ENCODE measurements around the gene APBA2.

The APBA2 gene

DNA sequence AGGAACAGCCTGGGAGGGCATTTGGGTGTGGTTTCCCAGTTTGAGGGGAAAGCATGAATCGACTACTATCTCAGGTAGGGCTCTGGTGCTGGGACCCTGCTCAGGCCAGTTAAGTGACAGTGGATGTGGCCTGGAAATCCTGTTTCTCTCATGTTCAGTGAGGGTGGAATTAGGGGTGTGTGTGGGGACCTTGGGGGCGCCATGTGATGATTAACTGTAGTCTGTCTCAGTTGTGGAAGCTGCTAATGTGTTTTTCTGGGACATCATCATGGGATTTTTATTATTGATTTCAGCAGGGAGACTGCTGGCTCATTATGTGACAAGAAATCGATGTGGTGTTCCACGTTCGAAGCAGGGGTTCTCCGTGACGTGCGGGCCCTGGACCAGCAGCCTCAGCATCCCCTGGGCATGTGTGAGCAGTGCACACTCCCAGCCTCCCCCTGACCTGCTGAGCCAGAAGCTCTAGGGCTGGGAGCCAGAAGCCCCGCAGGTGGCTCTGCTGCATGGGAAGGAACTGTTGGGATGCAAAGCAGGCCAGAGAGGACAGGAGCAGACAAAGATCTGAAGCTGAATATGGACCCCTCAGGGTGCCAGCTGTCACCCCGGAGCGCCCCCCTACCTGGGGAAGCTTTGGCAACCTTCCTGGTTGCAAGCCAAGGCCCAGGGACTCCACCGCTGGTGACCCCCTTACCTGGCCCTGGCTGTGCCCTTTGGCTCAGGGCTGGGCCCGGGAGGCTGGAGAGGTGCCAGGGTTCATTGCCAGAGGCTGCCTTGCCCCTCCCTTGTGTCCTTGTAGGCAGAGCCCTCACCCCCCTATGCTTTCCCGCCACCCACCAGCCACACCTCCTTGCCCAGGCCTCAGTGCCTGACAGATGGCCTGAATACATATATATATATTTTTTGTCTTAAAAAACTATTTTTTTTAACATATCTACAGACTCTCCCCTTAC is 149.8 kb downstream of the APBA2 start:
- H3K4me3 ChIP-seq (ENCODE audit: low read depth, low read length) = no peak overlapping the region
- TF ChIP-seq FEZF1 (tag by site-specific recombination; IDR thresholded peaks at IDR 0.05) (no peak), KLF9 (tag by site-specific recombination; IDR thresholded peaks at IDR 0.05; ENCODE audit: low read depth) (no peak), ZXDB (tag by site-specific recombination; IDR thresholded peaks at IDR 0.05) (no peak), ZNF175 (tag by site-specific recombination; IDR thresholded peaks at IDR 0.05) (no peak), ZIC2 (tag by site-specific recombination; IDR thresholded peaks at IDR 0.05) (peak; percentile 72)
- ChIA-PET POLR2A (no interaction called here), CTCF (no interaction called here)
- H3K9me3 ChIP-seq (ENCODE audit: control insufficient read depth, insufficient read depth, low read depth, low read length) = no peaks in the 10 kb centered on the region
- no peaks in the 10 kb centered on the region for H3K4me1 ChIP-seq (ENCODE audit: control insufficient read depth, insufficient read depth, low read length)
- H3K36me3 ChIP-seq (ENCODE audit: control insufficient read depth in 2 of 2, insufficient read depth in 1 of 2, low read length in 2 of 2) = no peaks in the 10 kb centered on the region
- H3K27ac ChIP-seq (ENCODE audit: extremely low read depth, low read depth, low read length) = no peak overlapping the region

DNA sequence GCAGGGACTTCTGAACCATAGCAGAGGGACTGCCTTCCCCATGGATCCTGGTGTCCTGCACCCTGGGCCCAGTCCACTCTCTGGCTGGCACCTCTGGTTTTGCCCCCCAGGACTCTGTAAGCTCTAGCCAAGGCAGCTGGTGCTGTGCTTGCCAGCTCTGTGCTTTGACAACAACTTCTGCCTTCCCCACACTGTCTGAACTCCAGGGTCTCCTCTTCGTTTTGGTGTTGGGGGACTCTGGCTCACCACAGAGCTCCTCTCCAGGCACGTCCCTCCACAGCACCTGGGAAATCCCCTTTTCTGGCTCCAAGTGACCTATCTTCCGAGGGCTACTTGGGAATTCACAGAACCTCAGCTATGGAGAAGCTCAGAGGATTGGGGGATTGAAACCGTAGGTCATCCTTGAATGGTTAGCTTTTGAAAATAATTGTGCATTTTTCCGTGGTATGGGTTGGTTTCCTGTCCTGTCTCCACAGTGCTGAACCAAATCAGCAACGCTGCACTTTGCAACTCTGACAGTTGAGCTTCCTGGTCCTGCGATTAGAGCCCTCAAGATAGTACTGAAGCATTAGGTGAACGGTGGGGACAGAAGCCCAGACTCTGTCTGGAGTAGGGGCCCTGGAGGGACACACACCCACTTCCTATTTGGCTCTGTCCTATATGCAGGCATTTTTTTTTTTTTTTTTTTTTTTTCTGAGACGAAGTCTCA is 152.4 kb downstream of the APBA2 start:
- POLR2A ChIA-PET = no interaction called here
- TF ChIP-seq ZNF529 (tag by site-specific recombination; IDR thresholded peaks at IDR 0.05; ENCODE audit: insufficient replicate concordance) (no peak), ZNF558 (tag by site-specific recombination; IDR thresholded peaks at IDR 0.05) (no peak), ZNF664 (tag by site-specific recombination; IDR thresholded peaks at IDR 0.05) (no peak), ZNF354C (tag by site-specific recombination; IDR thresholded peaks at IDR 0.05; ENCODE audit: borderline replicate concordance, low read depth) (no peak), ZNF623 (tag by site-specific recombination; IDR thresholded peaks at IDR 0.05) (no peak), ZNF324 (tag by site-specific recombination; IDR thresholded peaks at IDR 0.05) (no peak), ZNF112 (tag by site-specific recombination; IDR thresholded peaks at IDR 0.05) (no peak), ZNF776 (tag by site-specific recombination; IDR thresholded peaks at IDR 0.05; ENCODE audit: borderline replicate concordance) (no peak), ZNF501 (tag by site-specific recombination; IDR thresholded peaks at IDR 0.05) (no peak), SCRT1 (tag by site-specific recombination; IDR thresholded peaks at IDR 0.05; ENCODE audit: borderline replicate concordance) (no peak), ZNF521 (tag by site-specific recombination; IDR thresholded peaks at IDR 0.05) (no peak)
- TF ChIP-seq, protein P1, sequence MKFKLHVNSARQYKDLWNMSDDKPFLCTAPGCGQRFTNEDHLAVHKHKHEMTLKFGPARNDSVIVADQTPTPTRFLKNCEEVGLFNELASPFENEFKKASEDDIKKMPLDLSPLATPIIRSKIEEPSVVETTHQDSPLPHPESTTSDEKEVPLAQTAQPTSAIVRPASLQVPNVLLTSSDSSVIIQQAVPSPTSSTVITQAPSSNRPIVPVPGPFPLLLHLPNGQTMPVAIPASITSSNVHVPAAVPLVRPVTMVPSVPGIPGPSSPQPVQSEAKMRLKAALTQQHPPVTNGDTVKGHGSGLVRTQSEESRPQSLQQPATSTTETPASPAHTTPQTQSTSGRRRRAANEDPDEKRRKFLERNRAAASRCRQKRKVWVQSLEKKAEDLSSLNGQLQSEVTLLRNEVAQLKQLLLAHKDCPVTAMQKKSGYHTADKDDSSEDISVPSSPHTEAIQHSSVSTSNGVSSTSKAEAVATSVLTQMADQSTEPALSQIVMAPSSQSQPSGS (tag by site-specific recombination; IDR thresholded peaks at IDR 0.05; ENCODE audit: low read depth) = no peak
- TF ChIP-seq, protein P2, sequence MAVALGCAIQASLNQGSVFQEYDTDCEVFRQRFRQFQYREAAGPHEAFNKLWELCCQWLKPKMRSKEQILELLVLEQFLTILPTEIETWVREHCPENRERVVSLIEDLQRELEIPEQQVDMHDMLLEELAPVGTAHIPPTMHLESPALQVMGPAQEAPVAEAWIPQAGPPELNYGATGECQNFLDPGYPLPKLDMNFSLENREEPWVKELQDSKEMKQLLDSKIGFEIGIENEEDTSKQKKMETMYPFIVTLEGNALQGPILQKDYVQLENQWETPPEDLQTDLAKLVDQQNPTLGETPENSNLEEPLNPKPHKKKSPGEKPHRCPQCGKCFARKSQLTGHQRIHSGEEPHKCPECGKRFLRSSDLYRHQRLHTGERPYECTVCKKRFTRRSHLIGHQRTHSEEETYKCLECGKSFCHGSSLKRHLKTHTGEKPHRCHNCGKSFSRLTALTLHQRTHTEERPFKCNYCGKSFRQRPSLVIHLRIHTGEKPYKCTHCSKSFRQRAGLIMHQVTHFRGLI (tag by site-specific recombination; IDR thresholded peaks at IDR 0.05) = no peak
- TF ChIP-seq, protein P3, sequence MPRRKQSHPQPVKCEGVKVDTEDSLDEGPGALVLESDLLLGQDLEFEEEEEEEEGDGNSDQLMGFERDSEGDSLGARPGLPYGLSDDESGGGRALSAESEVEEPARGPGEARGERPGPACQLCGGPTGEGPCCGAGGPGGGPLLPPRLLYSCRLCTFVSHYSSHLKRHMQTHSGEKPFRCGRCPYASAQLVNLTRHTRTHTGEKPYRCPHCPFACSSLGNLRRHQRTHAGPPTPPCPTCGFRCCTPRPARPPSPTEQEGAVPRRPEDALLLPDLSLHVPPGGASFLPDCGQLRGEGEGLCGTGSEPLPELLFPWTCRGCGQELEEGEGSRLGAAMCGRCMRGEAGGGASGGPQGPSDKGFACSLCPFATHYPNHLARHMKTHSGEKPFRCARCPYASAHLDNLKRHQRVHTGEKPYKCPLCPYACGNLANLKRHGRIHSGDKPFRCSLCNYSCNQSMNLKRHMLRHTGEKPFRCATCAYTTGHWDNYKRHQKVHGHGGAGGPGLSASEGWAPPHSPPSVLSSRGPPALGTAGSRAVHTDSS (tag by site-specific recombination; IDR thresholded peaks at IDR 0.05) = no peak
- TF ChIP-seq, protein P4, sequence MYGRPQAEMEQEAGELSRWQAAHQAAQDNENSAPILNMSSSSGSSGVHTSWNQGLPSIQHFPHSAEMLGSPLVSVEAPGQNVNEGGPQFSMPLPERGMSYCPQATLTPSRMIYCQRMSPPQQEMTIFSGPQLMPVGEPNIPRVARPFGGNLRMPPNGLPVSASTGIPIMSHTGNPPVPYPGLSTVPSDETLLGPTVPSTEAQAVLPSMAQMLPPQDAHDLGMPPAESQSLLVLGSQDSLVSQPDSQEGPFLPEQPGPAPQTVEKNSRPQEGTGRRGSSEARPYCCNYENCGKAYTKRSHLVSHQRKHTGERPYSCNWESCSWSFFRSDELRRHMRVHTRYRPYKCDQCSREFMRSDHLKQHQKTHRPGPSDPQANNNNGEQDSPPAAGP (tag by site-specific recombination; IDR thresholded peaks at IDR 0.05) = no peak
- CTCF ChIA-PET = no interaction called here
- H3K27ac ChIP-seq (ENCODE audit: extremely low read depth, low read depth, low read length) = no peak overlapping the region
- no peaks in the 10 kb centered on the region for H3K36me3 ChIP-seq (ENCODE audit: control insufficient read depth in 2 of 2, insufficient read depth in 1 of 2, low read length in 2 of 2)
- no peaks in the 10 kb centered on the region for H3K4me1 ChIP-seq (ENCODE audit: control insufficient read depth, insufficient read depth, low read length)
- no peaks in the 10 kb centered on the region for H3K9me3 ChIP-seq (ENCODE audit: control insufficient read depth, insufficient read depth, low read depth, low read length)
- no peak overlapping the region for H3K4me3 ChIP-seq (ENCODE audit: low read depth, low read length)
